Measurements from ENCODE around the gene PRKACB. TPM values are rescaled to one million over a fixed set of nuclear protein-coding genes. Genes with fewer than 3 reads are reported as not detected.

The PRKACB gene
- total RNA-seq, 4 donors from 2014 or later, result 13.3 to 75.1 (median 34.2) TPM

DNA sequence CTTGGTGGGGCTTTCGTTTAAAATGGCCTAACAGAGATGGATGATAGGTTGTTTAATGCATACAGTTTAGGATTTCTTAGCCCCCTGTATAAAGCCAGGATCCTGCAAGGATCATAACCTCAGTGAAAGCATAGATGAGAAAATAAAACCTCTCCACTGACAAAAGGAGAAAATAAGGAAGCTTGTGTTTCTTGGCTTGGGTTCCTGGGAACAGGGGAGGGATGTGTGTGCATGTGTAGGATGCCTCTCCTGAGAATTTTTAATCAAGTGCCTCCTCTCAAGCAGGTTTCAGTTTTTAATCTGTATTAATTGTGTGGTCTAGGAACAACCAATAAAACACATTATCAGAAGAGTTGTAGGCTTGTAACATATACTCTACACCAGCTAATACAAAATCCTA lies 26.1 kb downstream of the PRKACB start:
- TF ChIP-seq POLR2A (IDR thresholded peaks at IDR 0.05), result no peak
- TF ChIP-seq, protein P1, sequence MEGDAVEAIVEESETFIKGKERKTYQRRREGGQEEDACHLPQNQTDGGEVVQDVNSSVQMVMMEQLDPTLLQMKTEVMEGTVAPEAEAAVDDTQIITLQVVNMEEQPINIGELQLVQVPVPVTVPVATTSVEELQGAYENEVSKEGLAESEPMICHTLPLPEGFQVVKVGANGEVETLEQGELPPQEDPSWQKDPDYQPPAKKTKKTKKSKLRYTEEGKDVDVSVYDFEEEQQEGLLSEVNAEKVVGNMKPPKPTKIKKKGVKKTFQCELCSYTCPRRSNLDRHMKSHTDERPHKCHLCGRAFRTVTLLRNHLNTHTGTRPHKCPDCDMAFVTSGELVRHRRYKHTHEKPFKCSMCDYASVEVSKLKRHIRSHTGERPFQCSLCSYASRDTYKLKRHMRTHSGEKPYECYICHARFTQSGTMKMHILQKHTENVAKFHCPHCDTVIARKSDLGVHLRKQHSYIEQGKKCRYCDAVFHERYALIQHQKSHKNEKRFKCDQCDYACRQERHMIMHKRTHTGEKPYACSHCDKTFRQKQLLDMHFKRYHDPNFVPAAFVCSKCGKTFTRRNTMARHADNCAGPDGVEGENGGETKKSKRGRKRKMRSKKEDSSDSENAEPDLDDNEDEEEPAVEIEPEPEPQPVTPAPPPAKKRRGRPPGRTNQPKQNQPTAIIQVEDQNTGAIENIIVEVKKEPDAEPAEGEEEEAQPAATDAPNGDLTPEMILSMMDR (IDR thresholded peaks at IDR 0.05), result no peak
- H3K36me3 ChIP-seq, result no peaks in the 10 kb centered on the region
- no peak for DNase-seq
- no peak overlapping the region for H3K27ac ChIP-seq
- no peaks in the 10 kb centered on the region for H3K4me1 ChIP-seq
- no peaks in the 10 kb centered on the region for H3K27me3 ChIP-seq
- intact Hi-C loops (cut with DNase I; ENCODE audit: low total_unique reads), result no loop called here
- no peak overlapping the region for H3K4me3 ChIP-seq
- H3K9me3 ChIP-seq, result no peaks in the 10 kb centered on the region

DNA sequence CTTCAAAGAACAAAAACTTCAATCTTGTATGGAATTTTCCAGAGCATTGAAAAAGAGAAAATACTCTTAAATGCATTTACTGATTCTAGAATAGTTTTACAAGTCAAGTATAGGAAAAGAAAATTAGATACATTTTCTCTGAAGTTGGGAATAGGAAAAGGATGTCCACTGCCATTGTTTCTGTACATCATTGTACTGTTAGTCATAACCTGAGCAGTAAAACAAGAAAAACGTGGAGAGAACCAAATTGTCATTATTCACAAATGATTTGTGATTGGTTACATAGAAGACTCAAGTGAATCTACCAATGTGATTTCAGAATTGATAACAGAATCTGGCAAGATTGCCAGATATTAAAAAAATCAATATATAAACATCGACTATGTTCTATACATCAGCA lies 27.4 kb downstream of the PRKACB start:
- H3K27me3 ChIP-seq, result no peaks in the 10 kb centered on the region
- no peaks in the 10 kb centered on the region for H3K9me3 ChIP-seq
- H3K4me1 ChIP-seq, result no peaks in the 10 kb centered on the region
- TF ChIP-seq, protein P1 (IDR thresholded peaks at IDR 0.05), result no peak
- no peak for TF ChIP-seq POLR2A (IDR thresholded peaks at IDR 0.05)
- H3K27ac ChIP-seq, result no peak overlapping the region
- DNase-seq, result no peak
- intact Hi-C loops (cut with DNase I; ENCODE audit: low total_unique reads), result no loop called here
- no peaks in the 10 kb centered on the region for H3K36me3 ChIP-seq
- H3K4me3 ChIP-seq, result no peak overlapping the region

DNA sequence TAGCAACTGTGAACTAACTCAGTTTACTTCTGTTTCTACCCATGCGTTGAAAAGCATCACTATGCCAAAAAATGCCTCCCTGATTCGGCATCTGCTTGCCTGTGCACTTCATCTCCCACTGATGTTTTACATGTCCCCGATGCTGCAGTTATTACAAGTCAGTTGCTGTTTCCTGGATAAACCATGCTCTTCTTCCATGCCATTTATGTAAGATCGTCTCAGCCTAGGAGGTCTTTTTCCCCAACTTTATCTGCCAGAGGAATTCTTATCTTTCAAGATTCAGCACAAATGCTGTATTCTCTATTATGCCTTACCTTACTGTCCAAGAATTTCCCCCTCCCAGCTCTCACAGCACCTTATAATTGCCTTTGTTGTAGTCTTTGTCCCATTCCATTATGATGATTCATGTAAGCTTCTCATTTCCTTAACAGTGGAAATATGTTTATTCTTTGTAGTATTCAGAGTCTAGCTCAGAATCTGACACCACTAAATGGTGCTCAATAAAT lies 30.0 kb downstream of the PRKACB start:
- no peak overlapping the region for H3K27ac ChIP-seq
- DNase-seq, result no peak
- no peak overlapping the region for H3K4me3 ChIP-seq
- H3K9me3 ChIP-seq, result no peaks in the 10 kb centered on the region
- H3K27me3 ChIP-seq, result no peaks in the 10 kb centered on the region
- intact Hi-C loops (cut with DNase I; ENCODE audit: low total_unique reads), result no loop called here
- no peaks in the 10 kb centered on the region for H3K4me1 ChIP-seq
- TF ChIP-seq POLR2A (IDR thresholded peaks at IDR 0.05), result no peak
- TF ChIP-seq, protein P1 (IDR thresholded peaks at IDR 0.05), result no peak
- H3K36me3 ChIP-seq, result no peaks in the 10 kb centered on the region

DNA sequence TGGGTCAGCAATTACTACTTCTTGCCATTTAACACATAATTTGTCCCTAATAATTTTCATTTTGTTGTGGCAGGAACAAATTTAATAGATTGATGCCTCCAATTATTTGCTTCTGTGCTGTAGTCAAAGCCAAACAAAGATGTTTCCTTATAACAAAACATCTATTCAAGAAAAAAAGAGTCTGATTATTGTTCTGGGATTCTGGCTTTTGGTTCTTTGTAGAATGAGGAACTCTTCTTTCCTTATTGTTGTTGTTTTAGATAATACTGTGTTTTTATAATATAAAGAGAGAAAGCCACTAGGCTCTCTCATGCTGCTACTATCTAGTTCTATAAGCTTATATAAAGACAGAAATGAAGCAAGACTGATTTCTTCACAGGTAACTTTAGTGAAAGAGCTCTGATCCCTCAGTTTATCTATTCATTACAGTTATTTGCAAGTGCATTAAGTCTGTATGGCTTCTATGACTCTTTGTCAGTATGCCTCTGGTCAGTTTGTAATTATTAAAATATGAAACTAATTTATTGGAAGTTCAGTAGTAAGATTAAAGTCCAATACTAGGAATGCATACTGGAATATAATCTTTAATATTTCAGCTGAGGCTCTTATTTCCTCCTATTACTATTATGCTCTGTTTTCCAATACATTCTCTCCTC lies 37.4 kb downstream of the PRKACB start:
- TF ChIP-seq, protein P1 (IDR thresholded peaks at IDR 0.05), result no peak
- no peak for TF ChIP-seq POLR2A (IDR thresholded peaks at IDR 0.05)
- H3K9me3 ChIP-seq, result no peaks in the 10 kb centered on the region
- DNase-seq, result no peak
- H3K27ac ChIP-seq, result no peak overlapping the region
- intact Hi-C loops (cut with DNase I; ENCODE audit: low total_unique reads), result no loop called here
- H3K4me1 ChIP-seq, result no peaks in the 10 kb centered on the region
- H3K36me3 ChIP-seq, result no peaks in the 10 kb centered on the region
- H3K4me3 ChIP-seq, result no peak overlapping the region
- no peaks in the 10 kb centered on the region for H3K27me3 ChIP-seq

- Histone ChIP-seq H3K27me3 (no peaks in the 10 kb centered on the region), H3K4me3 (no peak overlapping the region), H3K36me3 (no peaks in the 10 kb centered on the region), H3K27ac (no peak overlapping the region), H3K9me3 (peaks cover 0 to 23% of the 10 kb centered on the region in 2 donors), H3K4me1 (no peaks in the 10 kb centered on the region)
- intact Hi-C loops (cut with DNase I; ENCODE audit: low total_unique reads), result no loop called here
- DNase-seq, result no peak
- no peak for TF ChIP-seq POLR2A (IDR thresholded peaks at IDR 0.05)
- TF ChIP-seq, protein P1 (IDR thresholded peaks at IDR 0.05), result no peak
Measured at GRCh38 chr1:84190455-84190854, 46.4 kb downstream of the PRKACB start.

All from uterus (tissue), 4 donors.